ENCODE results near the gene JMJD8. TPM values are rescaled to one million over a fixed set of nuclear protein-coding genes. Genes with fewer than 3 reads are reported as not detected.

Gene JMJD8
- total RNA-seq, 1 donor from 2014 or later, result 46.1 TPM

- Mint-ChIP-seq H3K27me3 (ENCODE audit: low read depth) (peaks cover 5% of the 10 kb centered on the region), H3K4me3 (peak overlapping the region; percentile 78), H3K4me1 (peaks cover 20% of the 10 kb centered on the region), H3K36me3 (peaks cover 11% of the 10 kb centered on the region), H3K9me3 (no peaks in the 10 kb centered on the region), H3K27ac (peak overlapping the region; percentile 73)
- TF ChIP-seq, protein P1, sequence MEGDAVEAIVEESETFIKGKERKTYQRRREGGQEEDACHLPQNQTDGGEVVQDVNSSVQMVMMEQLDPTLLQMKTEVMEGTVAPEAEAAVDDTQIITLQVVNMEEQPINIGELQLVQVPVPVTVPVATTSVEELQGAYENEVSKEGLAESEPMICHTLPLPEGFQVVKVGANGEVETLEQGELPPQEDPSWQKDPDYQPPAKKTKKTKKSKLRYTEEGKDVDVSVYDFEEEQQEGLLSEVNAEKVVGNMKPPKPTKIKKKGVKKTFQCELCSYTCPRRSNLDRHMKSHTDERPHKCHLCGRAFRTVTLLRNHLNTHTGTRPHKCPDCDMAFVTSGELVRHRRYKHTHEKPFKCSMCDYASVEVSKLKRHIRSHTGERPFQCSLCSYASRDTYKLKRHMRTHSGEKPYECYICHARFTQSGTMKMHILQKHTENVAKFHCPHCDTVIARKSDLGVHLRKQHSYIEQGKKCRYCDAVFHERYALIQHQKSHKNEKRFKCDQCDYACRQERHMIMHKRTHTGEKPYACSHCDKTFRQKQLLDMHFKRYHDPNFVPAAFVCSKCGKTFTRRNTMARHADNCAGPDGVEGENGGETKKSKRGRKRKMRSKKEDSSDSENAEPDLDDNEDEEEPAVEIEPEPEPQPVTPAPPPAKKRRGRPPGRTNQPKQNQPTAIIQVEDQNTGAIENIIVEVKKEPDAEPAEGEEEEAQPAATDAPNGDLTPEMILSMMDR (IDR thresholded peaks at IDR 0.05; ENCODE audit: unreplicated experiment), result no peak
- no peak for DNase-seq (ENCODE audit: low spot score in 2 of 2, unreplicated experiment in 2 of 2)
These were observed 3.0 kb downstream of the JMJD8 start for GRCh38 chr16:680967-681745.

GRCh38 chr16:680625-680945 is 3.5 kb downstream of the JMJD8 start:
- Mint-ChIP-seq H3K27me3 (ENCODE audit: low read depth) (peaks cover 5% of the 10 kb centered on the region), H3K4me3 (peak overlapping the region; percentile 78), H3K36me3 (peaks cover 9% of the 10 kb centered on the region), H3K9me3 (no peaks in the 10 kb centered on the region), H3K27ac (no peak overlapping the region), H3K4me1 (peaks cover 20% of the 10 kb centered on the region)
- no peak for DNase-seq (ENCODE audit: low spot score in 2 of 2, unreplicated experiment in 2 of 2)
- TF ChIP-seq, protein P1 (IDR thresholded peaks at IDR 0.05; ENCODE audit: unreplicated experiment), result no peak

GRCh38 chr16:679814-680624 is 4.1 kb downstream of the JMJD8 start, which contains the start of gene STUB1:
STUB1 (plus strand) TSS chr16:680410; CDS start chr16:680526, 116 bp downstream.
- H3K36me3 Mint-ChIP-seq, result peaks cover 9% of the 10 kb centered on the region
- H3K4me1 Mint-ChIP-seq, result peaks cover 20% of the 10 kb centered on the region
- H3K27me3 Mint-ChIP-seq (ENCODE audit: low read depth), result peaks cover 8% of the 10 kb centered on the region
- H3K27ac Mint-ChIP-seq, result peak within 1 kb of the TSS; percentile 90
- TF ChIP-seq, protein P1 (IDR thresholded peaks at IDR 0.05; ENCODE audit: unreplicated experiment), result no peak
- peak within 1 kb of the TSS; percentile 78 for H3K4me3 Mint-ChIP-seq
- H3K9me3 Mint-ChIP-seq, result no peaks in the 10 kb centered on the region
- DNase-seq (ENCODE audit: low spot score in 2 of 2, unreplicated experiment in 2 of 2), result peak; percentile 92 to 94

DNA sequence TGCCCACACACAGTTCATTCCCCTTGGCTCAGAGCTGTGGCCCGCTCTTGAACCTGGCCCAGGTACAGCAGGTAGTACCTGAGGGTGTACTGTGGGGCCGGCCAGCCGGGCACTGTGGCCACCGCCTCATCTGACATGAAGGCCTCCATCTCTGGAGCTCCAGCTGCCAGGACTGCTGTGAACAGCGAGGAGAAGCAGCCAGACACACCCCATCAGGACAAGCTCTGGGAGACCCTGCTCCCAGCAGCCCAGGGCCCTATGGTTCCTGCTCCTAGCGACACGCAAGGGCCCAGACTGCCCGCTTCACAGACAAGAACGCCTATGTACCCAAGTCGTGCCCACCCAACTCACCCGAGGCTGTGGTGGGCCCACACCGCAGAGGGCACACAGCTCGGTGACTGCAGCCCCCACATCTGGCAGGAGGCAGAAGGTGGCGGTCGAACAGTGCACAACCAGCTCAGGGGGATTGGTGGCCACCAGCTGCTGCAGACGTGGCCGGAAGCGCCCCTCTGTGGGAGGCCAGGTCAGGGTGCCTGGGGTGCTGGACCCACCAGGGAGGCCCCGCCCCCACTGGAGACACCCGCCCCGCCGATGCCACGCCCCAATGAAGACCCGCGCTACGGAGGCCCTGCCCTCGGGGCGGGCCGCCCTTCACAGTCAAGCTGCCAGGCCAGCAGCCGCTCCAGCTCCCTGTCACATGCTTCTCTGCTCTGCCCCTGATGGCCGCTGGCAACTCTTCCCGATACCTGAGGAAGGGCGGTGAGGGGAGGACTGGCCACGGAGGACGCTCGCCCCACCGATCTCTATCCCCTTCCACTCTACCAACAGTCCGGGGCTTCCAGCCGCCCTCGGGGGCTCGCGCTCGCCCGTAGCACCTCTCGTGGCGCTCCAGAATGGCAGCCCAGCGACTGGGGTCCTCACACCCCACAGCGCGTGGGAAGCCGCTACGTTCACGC is 5.0 kb downstream of the JMJD8 start:
- peak in 1 of 2 experiments; percentile 73 for DNase-seq (ENCODE audit: low spot score in 2 of 2, unreplicated experiment in 2 of 2)

More for the DNA sequence above, 5.0 kb downstream of the JMJD8 start:
- peak overlapping the region; percentile 69 for H3K4me3 Mint-ChIP-seq
- peaks cover 10% of the 10 kb centered on the region for H3K27me3 Mint-ChIP-seq (ENCODE audit: low read depth)
- H3K36me3 Mint-ChIP-seq, result peaks cover 9% of the 10 kb centered on the region
- H3K27ac Mint-ChIP-seq, result peak overlapping the region; percentile 86
- TF ChIP-seq, protein P1 (IDR thresholded peaks at IDR 0.05; ENCODE audit: unreplicated experiment), result no peak
- H3K4me1 Mint-ChIP-seq, result peaks cover 19% of the 10 kb centered on the region
- H3K9me3 Mint-ChIP-seq, result no peaks in the 10 kb centered on the region

Measured in mesothelial cell of epicardium (in vitro differentiated cells).